A549 treated with Mapracorat at 1 μM for 4 hours (cell line): ENCODE results near the gene MAGOHB. TPM values are rescaled to one million over a fixed set of nuclear protein-coding genes. Genes with fewer than 3 reads are reported as not detected.

Source experiments
- total RNA-seq: library from RNA; stranded (reverse); fragments of 200-300 nt; extraction: Qiagen RNA extraction; gene quantifications from 5 replicates; pipeline ENCODE4 v1.2.3, GENCODE V29; 2022

Gene MAGOHB
- 42.7 to 63.5 TPM (median 50.5 TPM) in 5 replicates for total RNA-seq

GRCh38 chr12:10613349-10614055, at the start of gene MAGOHB:
MAGOHB (minus strand) TSS chr12:10613609; CDS start chr12:10613532, 77 bp downstream.

Other genes with a start within 250 kb of the MAGOHB start
- 0.07 TPM in 1 of 5 replicates, not detected in the others for gene KLRK1, start 223.6 kb downstream of the MAGOHB start, total RNA-seq
- not detected in 5 replicates for gene KLRC4, start 203.9 kb downstream of the MAGOHB start, total RNA-seq
- 0.18 to 0.53 TPM (median 0.24 TPM) in 4 of 5 replicates, not detected in the other for gene KLRC3, start 193.0 kb downstream of the MAGOHB start, total RNA-seq
- 1.5 to 2.3 TPM (median 1.9 TPM) in 5 replicates for gene KLRC2, start 177.6 kb downstream of the MAGOHB start, total RNA-seq
- gene KLRC1, start 160.2 kb downstream of the MAGOHB start, total RNA-seq = not detected in 5 replicates
- 0.52 to 0.93 TPM (median 0.74 TPM) in 5 replicates for gene EIF2S3B, start 107.7 kb downstream of the MAGOHB start, total RNA-seq
- gene STYK1, start 60.4 kb upstream of the MAGOHB start, total RNA-seq = 0.07 to 0.30 TPM (median 0.17 TPM) in 5 replicates
- 242 to 267 TPM (median 259 TPM) in 5 replicates for gene YBX3, start 109.7 kb upstream of the MAGOHB start, total RNA-seq
- not detected in 5 replicates for gene TAS2R7, start 189.0 kb upstream of the MAGOHB start, total RNA-seq
- gene TAS2R8, start 193.7 kb upstream of the MAGOHB start, total RNA-seq = not detected in 5 replicates
- not detected in 5 replicates for gene TAS2R9, start 196.6 kb upstream of the MAGOHB start, total RNA-seq
- 0.22 TPM in 1 of 5 replicates, not detected in the others for gene TAS2R10, start 212.7 kb upstream of the MAGOHB start, total RNA-seq
- gene PRR4, start 235.9 kb upstream of the MAGOHB start, total RNA-seq = 0.76 to 3.1 TPM (median 2.0 TPM) in 5 replicates